ENCODE data around the gene GSTM4.
"Not testable (repeated sequence)": the region's sequence is repeated elsewhere in the genome, so short reads cannot be mapped to it uniquely, and the experiment has no call there.

GRCh38 chr1:109684777-109685176 is 28.9 kb downstream of the GSTM4 start:
- not testable (repeated sequence) for TF ChIP-seq EZH2 (IDR thresholded peaks at IDR 0.05; ENCODE audit: borderline replicate concordance); CTCF (IDR thresholded peaks at IDR 0.05; ENCODE audit: poor library complexity)

Data from hepatocyte (in vitro differentiated cells).